Myometrial cell (primary cell): Measurements from ENCODE around the gene HSF2. TPM values are rescaled to one million over a fixed set of nuclear protein-coding genes. Genes with fewer than 3 reads are reported as not detected.

Experiments used
- total RNA-seq: library from RNA; depleted of rRNA; stranded (reverse); fragments of >200 nt; gene quantifications from 2 replicates; pipeline ENCODE4 v1.2.3, GENCODE V29; 2015

Gene HSF2, protein sequence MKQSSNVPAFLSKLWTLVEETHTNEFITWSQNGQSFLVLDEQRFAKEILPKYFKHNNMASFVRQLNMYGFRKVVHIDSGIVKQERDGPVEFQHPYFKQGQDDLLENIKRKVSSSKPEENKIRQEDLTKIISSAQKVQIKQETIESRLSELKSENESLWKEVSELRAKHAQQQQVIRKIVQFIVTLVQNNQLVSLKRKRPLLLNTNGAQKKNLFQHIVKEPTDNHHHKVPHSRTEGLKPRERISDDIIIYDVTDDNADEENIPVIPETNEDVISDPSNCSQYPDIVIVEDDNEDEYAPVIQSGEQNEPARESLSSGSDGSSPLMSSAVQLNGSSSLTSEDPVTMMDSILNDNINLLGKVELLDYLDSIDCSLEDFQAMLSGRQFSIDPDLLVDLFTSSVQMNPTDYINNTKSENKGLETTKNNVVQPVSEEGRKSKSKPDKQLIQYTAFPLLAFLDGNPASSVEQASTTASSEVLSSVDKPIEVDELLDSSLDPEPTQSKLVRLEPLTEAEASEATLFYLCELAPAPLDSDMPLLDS
- 11.7 and 12.7 TPM in 2 replicates for total RNA-seq

DNA sequence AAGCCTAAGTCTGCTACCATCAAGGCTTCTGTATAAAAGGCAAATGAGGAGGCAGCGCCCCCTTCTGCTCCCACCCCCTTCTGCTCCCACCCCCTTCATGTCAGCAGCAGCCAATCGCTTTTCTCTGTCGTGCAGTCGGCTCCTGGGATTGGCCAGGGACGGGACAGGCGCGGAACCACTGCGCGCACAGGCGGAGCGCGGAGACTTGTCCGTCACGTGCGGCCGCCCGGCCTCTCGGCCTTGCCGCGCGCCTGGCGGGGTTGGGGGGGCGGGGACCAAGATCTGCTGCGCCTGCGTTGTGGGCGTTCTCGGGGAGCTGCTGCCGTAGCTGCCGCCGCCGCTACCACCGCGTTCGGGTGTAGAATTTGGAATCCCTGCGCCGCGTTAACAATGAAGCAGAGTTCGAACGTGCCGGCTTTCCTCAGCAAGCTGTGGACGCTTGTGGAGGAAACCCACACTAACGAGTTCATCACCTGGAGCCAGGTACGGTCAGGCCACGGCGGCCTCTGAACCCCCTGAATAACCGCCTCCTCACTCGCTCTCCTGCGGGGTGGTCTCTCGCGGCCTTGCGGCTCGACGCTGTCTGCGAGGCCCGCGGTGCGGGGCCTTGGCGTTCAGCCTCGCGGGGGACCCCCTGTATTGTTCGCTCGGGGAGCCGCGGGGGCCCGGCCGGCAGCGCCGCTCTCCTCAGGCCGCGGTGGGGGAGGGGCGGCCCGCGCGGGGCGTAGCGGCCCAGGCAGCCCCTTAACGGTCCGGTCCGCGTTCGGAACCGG is at the start of gene HSF2:
TSS of gene HSF2 (plus strand) at position 305 of the 773 bp plus-strand sequence. CDS start at position 391, 86 bp downstream.

DNA sequence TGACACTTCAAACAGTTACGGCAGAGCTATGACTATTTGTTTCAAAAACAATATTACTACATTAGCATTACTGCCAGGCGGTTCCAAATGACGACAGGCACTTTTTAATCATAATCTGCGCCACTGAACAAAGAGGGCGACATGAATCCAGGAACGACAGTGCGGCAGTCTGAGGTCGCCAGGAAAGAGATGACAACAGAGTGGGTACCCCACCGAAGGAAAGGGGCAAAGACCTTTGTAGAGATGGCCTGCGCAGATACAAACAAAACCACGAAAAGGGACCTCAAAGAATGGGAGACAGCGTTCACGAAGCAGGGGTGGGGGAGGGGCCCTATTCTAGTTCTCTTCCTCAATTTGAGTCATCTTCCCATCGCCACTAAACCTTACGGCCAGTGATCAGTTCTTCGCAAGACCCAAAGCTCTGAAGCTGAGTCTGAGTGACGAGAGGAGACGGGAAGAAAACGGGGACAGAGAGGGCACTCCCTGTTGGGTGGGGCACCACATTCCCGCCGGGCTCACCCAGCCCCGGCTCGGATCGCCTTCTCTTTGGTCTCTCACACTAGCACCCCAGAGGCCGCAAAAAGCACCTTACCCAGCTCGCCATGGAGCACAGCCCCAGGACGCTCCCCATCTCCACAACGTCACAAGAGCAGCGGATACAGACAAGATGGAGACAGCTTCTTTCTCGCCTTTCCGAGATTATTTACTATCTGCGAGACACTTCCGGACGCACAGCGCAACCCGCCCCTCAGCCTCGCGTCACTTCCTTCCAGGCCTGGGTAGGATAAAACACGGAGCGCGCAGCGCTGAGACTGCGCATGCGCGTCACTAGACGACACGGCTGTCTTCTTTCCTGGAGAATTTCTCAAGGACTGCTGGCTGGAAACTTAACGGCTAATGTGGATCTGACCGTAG is 71.9 kb downstream of the HSF2 start, which contains the start of gene SERINC1:
TSS of gene SERINC1 (minus strand) at position 701 of the 915 bp plus-strand sequence. CDS start at position 631, 70 bp downstream.

Other genes starting within 250 kb of the HSF2 start
- 107 and 124 TPM in 2 replicates for gene SERINC1, start 72.2 kb downstream of the HSF2 start, total RNA-seq
- gene PKIB, start 210.8 kb downstream of the HSF2 start, total RNA-seq, result under 0.01 and 0.71 TPM in 2 replicates